ENCODE measurements around the gene WDR86.

GRCh38 chr7:151403764-151404163 is 6.1 kb downstream of the WDR86 start:
- TF ChIP-seq CTCF (IDR thresholded peaks at IDR 0.05) = no peak
- no peak for TF ChIP-seq POLR2A (IDR thresholded peaks at IDR 0.05; ENCODE audit: low read depth)

Measured in esophagus muscularis mucosa (tissue), 3 donors.